ENCODE data around the gene TTLL8.
"Not testable (repeated sequence)": the region's sequence is repeated elsewhere in the genome, so short reads cannot be mapped to it uniquely, and the experiment has no call there.

The TTLL8 gene

GRCh38 chr22:50087646-50088045 lies 29.5 kb upstream of the TTLL8 start:
- TF ChIP-seq ZNF274 (IDR thresholded peaks at IDR 0.05; ENCODE audit: low read depth, low read length): no peak

GRCh38 chr22:50086975-50087374 lies 28.9 kb upstream of the TTLL8 start:
- not testable (repeated sequence) for H3K4me3 ChIP-seq (ENCODE audit: low read length)

More at GRCh38 chr22:50087646-50088045, 29.5 kb upstream of the TTLL8 start:
- no peak overlapping the region for H3K4me3 ChIP-seq (ENCODE audit: low read length)

- no peak for TF ChIP-seq ZNF274 (IDR thresholded peaks at IDR 0.05; ENCODE audit: low read depth, low read length)
- no peak overlapping the region for H3K4me3 ChIP-seq (ENCODE audit: low read length)
Measured at GRCh38 chr22:50086526-50086925, 28.4 kb upstream of the TTLL8 start.

DNA sequence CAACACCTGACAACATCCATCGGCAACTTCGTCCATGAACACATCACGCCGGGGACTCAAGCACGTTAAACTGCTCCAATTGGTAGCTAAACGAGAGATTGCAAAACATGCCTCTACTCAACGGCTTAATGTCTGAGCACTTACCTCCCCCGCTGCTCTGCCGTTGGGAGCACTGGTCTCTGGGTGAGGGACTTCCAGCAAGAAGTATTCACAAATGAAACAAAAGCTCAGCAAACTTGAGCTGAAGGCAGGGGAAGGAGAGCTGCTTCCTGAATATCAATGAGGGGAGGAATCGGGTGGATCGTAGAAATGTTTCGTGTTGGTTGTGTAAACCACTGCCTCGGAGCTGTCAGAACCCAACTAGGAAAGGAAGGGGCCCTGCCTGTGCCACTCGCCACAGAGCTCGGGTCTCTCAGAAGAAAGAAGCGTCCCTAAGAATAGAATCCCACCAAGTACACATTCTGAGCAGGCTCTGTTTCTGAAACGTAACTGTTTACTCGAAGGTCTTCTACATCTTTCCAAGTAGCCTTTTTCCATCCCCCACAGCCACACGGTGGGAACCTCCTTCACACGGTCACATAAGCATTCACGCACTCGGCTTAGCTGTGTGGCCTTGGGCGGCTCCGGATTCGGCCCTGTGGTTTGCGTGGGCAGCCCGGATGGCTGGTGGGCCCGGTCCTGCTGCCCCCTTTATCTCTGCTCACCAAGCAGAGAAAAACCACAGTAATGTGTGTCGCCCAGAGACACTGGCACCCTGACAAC lies 27.3 kb upstream of the TTLL8 start, which contains the start of gene MLC1:
Gene MLC1 (minus strand): TSS at position 216 of the 762 bp plus-strand sequence. CDS start 524 bp downstream, outside the sequence.
- TF ChIP-seq ZNF274 (IDR thresholded peaks at IDR 0.05; ENCODE audit: low read depth, low read length): no peak
- H3K4me3 ChIP-seq (ENCODE audit: low read length): no peak within 1 kb of the TSS; the same call in 1 of the 2 replicates

DNA sequence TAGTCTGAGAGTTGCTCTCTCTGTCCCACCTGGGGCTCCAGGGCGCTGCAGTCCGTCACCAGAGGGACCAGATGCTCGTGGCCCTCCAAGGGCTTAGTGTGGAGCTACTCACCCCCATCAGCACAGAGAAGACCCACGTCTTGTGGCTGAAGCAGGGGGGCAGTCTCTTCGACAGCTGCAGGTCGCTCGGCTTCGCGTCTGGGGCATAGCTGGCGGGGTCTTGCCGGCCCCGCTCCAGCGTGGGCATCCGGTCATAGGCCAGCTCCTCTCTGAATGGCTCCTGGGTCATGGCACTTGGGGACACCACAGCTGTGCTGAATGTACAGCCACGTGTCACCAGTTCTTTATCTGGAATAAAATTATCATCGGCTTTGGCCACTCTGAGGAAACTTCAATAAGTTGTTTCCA lies 26.5 kb upstream of the TTLL8 start:
- TF ChIP-seq ZNF274 (IDR thresholded peaks at IDR 0.05; ENCODE audit: low read depth, low read length): no peak

GRCh38 chr22:50084080-50084477 lies 26.0 kb upstream of the TTLL8 start:
- no peak overlapping the region for H3K4me3 ChIP-seq (ENCODE audit: low read length)
- no peak for TF ChIP-seq ZNF274 (IDR thresholded peaks at IDR 0.05; ENCODE audit: low read depth, low read length)

More for the DNA sequence above, 26.5 kb upstream of the TTLL8 start:
- no peak overlapping the region for H3K4me3 ChIP-seq (ENCODE audit: low read length)

DNA sequence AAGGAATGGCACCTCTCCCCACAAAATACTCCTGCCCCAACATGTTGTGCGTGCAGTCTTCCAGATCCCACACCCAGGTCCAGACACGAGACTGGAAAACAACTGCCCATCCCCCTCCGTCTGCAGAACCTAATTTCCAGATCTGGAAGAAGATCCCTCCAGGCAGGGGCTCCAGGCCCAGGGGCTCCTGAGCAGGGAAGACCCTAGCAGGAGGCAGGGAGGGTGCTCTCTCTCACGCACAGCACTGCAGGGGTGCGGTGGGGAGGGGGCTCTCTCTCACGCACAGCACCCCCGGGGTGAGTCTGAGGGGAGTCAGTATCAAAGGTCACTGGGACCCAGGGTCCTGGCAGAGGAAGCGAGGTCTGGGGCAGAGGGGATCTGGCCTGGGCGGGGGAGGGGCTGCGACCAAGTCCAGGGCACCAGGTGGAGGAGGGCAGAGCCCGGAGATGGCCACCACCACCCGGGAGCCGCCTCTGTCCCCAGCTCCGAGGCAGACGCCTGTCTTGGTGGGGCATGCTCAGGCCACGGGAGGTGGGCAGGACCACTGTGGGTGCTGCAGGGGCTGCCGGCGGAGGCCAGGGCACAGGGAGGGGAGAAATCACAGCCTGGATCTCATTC lies 25.5 kb upstream of the TTLL8 start:
- no peak overlapping the region for H3K4me3 ChIP-seq (ENCODE audit: low read length)
- TF ChIP-seq ZNF274 (IDR thresholded peaks at IDR 0.05; ENCODE audit: low read depth, low read length): no peak

GRCh38 chr22:50082961-50083461 lies 24.9 kb upstream of the TTLL8 start:
- no peak overlapping the region for H3K4me3 ChIP-seq (ENCODE audit: low read length)

DNA sequence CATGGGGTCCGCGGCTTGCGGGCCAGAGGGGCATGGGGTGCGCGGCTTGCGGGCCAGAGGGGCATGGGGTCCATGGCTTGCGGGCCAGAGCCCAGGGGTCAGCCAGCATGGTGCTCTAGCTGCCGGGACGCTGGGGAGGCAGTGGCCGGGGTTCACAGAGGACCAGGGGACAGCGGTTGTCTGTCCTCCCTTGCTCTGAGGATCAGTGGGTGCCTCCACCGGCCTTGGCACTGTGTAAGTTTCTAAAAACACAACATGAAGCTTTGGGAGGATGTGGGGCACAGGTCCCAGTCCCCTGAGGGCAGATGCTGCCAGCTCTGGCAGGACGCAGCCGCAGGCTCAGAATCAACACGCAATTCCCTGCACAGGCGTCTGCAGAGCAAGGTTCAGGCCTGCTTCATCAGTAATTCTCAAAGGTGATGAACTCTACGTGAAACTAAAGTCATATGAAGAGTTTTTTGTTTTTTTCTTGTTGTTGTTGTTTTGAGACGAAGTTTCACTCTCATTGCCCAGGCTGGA lies 24.2 kb upstream of the TTLL8 start:
- TF ChIP-seq ZNF274 (IDR thresholded peaks at IDR 0.05; ENCODE audit: low read depth, low read length): no peak
- H3K4me3 ChIP-seq (ENCODE audit: low read length): no peak overlapping the region

More at GRCh38 chr22:50082961-50083461, 24.9 kb upstream of the TTLL8 start:
- TF ChIP-seq ZNF274 (IDR thresholded peaks at IDR 0.05; ENCODE audit: low read depth, low read length): no peak

- H3K4me3 ChIP-seq (ENCODE audit: low read length): no peak overlapping the region
- TF ChIP-seq ZNF274 (IDR thresholded peaks at IDR 0.05; ENCODE audit: low read depth, low read length): no peak
Measured at GRCh38 chr22:50081426-50082196, 23.5 kb upstream of the TTLL8 start.

DNA sequence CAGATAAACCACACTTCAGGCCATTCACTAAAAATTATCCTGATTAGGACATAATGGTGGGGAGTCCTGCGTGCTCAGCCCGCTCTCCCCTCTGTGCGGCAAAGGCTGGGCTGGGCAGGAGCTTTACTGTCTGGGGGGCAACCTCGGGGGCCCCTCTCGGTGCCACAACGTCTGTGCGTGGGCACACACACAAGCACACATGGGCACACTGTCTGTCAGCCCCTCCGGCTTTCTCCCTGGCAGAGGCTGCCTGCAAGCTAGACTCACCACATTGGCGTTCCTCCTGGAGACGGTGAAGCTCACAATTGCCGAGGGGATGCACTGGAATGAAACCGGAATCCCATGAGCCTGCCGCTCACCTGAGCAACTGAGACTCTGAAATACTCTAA lies 22.0 kb upstream of the TTLL8 start:
- no peak for TF ChIP-seq ZNF274 (IDR thresholded peaks at IDR 0.05; ENCODE audit: low read depth, low read length)
- no peak overlapping the region for H3K4me3 ChIP-seq (ENCODE audit: low read length)

DNA sequence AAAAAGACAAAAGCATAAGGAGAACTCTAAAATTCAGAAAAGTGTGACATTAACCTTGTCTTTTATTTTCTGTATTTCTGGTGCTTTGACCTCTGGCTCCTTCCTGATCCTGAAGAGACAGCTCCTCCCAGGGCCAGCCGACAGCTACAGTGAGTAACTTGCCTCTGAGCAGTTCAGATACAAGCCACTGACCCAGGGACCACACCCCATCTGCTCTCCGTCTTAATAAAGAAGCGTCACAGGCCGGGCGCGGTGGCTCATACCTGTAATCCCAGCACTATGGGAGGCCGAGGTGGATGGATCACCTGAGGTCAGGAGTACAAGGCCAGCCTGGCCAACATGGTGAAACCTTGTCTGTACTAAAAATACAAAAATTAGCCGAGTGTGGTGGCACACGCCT lies 20.7 kb upstream of the TTLL8 start:
- no peak overlapping the region for H3K4me3 ChIP-seq (ENCODE audit: low read length)
- TF ChIP-seq ZNF274 (IDR thresholded peaks at IDR 0.05; ENCODE audit: low read depth, low read length): no peak

DNA sequence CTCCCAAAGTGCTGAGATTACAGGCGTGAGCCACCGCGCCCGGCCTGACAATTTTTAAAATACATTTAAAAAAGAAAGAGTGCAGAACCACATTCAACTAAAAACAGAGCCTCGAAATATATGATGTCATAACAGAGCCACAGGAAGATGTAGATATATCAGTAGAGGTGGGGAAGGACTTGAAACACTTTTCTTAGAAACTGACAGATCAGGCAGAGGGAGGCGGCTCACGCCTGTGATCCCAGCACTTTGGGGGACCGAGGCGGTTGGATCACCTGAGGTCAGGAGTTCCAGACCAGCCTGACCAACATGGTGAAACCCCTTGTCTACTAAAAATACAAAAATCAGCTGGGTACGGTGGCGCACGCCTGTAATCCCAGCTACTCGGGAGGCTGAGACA lies 20.1 kb upstream of the TTLL8 start:
- no peak for TF ChIP-seq ZNF274 (IDR thresholded peaks at IDR 0.05; ENCODE audit: low read depth, low read length)

More for the DNA sequence above, 20.1 kb upstream of the TTLL8 start:
- H3K4me3 ChIP-seq (ENCODE audit: low read length): no peak overlapping the region

All from GM08714 (cell line).